NCI-H510A treated with DMSO at 0.1 percent for 48 hours (cell line): ENCODE data around the gene HACD1.

Experiments
- DNase-seq: peaks from one replicate; lab custom pipeline; 2025; lab: John Stamatoyannopoulos, UW

HACD1 gene

DNA sequence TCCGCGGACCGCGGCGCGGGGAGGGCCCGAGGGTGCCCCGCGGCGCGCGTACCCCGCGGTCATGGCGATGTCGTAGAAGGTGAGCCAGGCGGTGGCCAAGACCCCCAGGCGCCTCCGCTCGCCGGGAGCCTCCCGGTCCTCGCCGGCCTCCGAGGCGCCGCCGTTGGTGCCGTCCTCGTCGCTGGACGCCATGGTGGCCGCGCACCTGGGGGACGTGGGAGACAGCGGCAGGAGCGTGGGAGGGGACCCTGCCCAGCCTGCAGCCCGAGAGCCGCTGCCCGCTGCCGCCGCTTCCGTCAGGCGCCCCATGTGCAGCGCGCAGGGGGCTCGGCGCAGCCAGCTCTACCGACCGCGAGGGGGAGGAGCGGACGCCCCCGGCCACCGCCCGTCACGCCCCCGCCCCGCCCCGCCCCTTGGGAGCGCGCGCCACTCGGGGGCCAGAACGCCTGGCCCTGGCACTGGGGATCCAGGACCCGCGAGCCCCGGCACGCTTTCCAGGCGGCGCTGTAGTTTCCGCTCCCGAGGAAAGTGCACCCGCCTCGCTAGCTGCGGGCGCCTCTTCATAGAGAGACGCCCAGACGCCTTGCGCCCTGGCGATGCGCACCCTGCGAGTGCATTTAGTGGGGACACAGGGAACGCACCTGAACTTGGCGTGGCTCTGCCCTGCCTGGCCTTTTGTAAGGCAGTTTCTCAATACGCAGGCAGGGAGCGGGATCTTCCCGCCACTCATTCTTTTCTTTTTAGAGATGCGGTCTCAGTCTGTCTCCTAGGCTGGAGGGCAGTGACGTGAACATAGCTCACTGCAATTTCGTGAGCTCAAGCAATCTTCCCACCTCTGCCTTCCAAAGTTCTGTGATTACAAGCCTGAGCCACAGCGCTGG, at the start of gene HACD1:
HACD1 (minus strand) TSS at position 344 of the 881 bp plus-strand sequence; CDS start at position 309, 35 bp downstream.
- DNase-seq, result peak; percentile 37

GRCh38 chr10:17665747-17666146, 48.6 kb upstream of the HACD1 start:
- no peak for DNase-seq

GRCh38 chr10:17663450-17663849, 46.3 kb upstream of the HACD1 start:
- DNase-seq, result no peak

DNA sequence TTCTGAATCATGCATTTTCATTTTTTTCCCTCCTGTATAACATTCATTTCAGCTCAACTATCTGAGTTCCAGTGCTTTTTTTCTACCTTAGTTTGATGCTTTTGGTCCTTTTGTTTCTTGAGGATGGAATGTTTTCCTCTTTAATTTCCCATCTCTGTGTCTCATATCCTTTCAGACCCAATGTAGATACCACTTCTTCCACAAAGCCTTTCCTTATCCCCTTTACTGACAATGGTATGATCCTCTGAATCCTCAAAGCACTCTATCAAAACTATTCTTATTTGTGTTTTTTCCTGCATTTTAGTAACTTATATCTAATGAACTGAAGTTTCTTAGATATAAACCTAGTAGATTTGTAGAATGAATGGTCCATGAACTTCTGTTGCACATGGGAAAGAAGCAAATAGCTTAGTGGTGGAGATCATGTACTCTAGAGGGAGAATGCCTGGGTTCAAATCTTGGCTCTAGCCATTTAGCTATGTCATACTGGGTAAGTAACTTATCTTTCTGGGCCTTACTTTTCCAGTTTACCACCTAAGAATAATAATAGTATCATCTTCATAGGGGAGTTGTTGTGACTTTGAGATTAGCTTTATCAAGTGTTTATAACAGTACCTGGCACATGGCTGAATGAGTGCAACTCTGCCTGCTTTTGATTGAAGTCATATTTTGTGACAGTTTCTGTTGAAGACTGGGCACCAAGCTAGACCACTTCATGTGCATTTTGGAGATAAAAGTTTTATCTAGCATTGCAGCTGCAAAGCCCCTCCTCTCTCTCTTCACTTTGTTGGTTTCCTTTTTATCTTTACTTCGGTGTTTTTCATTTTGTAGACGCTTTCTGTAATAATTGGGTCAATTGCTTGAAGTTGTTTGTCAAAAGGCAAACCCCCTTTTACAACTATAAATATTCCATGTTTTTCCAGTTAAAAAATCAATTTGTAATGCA, 45.3 kb upstream of the HACD1 start:
- DNase-seq, result no peak

DNA sequence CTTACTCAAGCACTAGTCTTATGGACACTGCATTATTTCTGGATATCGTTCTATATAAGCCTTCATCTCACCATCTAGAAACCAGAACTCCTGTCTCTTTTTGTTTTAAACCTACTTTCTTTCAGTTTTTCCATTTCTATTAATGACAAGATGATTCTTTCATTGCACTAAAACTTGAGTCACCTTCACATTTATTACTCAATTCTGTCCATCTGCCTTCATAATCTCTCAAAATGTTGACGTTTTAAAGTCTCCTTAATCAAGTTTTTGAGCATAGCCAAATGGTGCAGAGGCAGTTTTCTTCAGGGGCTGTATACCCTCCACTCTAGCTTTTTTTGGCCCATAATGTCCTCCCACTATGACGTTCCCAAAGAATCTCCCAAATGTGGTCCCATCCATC, 44.3 kb upstream of the HACD1 start:
- DNase-seq, result no peak

- DNase-seq, result no peak
These were observed 43.7 kb upstream of the HACD1 start for GRCh38 chr10:17660921-17661320.

DNA sequence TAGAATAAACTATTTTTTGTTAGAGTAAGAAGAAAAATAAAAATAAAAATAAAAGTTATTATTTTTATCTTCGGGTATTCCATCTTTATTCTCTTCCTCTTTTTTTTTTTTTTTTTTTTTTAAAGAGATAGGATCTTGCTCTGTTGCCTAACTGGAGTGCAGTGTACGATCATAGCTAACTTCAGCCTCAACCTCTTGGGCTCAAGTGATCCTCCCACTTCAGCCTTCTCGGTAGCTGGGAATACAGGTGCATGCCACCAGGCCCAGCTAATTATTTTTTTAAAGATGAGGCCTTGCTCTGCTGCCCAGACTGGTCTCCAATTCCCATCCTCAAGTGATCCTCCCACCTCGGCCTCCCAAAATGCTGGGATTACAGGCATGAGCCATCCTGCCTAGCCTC, 42.2 kb upstream of the HACD1 start:
- no peak for DNase-seq

DNA sequence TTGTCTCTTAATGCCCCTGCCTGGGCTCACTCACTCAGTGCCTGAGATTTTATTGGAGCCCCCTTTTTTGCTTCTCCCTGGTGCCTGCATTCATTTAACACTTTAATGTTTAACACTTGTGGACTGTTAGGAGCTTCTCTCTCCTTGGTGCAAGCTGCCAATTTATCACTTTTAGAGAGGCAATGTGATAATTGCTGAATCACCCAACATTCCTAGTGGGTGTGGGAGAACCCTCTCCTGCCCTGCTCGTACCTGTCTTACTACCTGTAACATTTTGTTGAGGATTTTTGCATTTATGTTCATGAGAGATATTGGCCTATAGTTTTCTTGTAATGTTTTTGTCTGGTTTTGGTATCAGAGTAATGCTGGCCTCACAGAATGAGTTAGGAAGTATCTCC, 39.9 kb upstream of the HACD1 start:
- no peak for DNase-seq

DNA sequence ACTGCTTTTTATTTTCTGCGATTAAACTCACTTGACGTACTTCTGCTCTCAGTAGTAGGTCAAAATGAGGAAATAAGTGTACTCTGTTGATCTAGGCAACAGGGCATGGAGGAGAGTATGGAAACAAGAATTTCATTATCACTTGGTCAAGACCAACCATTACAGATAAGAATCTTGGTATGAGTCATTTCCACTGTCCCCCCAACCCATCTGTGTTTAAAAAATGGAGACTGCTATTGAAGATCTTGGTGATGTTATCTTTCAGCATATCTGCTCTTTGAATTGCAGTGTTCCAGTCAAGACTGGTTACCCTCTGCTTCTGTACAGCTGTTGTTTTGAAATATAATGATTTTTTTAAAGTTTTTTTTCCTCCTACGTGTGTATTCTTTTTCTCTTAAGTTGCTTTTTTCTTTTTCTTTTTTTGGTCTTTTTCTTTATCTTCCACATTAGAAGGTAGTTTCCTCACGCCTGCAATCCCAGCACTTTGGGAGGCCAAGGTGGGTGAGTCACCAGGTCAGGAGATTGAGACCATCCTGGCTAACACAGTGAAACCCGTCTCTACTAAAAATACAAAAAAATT, 38.5 kb upstream of the HACD1 start:
- DNase-seq, result no peak

DNA sequence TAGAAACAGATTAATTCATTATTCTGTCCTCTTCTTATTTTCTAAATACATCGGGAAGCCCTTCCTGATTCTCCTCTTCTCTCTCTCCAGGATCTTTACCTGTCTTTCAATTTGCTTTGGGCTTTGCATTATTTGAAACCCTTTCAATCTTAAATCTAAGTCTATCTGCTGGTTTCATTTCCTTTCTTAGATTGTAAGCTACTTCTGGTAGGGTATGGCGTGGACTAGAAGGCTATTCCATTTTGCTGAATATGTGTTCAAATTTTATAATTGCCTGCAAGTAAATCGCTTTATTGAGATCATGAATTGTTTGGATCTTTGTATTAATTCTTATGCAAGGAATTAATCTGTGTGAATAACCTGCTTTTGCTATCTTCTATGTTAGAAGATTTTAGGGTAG, 37.8 kb upstream of the HACD1 start:
- no peak for DNase-seq

GRCh38 chr10:17652585-17652984, 35.4 kb upstream of the HACD1 start:
- no peak for DNase-seq

DNA sequence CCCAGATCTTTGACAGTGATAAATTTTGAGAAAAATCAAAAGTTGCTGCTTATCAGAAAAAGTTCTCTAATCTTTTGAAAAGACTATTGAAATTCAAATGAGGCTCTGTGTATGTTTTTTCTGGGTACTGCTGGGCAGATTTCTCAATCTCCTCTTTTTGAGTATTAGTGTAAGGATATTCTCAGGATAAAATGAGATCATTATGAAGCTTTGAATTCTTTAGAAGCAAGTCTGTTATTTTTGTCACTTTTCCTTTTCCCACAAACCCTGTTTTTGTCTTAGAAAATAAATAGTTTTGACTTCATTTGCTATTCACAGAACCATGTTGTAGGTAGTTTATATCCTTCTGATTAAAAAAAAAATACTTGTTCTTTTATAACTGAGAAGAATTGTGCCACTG, 34.7 kb upstream of the HACD1 start:
- DNase-seq, result no peak

- DNase-seq, result no peak
These were observed 33.2 kb upstream of the HACD1 start for GRCh38 chr10:17650416-17650815.

DNA sequence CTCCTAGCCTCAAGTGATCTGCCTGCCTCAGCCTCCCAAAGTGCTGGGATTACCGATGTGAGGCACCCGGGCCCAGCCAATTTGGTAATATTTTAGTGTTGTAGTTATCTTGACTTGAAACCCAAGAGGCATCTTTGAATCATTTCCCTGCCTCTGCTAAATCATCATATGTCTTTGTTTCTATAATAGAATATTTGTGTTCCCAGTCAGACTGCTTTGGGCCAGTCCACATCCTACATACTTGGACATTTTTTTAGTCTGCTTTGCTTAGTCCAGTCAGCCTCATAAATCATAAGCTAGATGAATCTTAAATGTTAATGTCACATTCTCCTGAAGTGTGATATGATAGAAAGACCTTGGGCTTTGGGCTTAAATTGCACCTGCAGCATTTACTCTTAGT, 32.7 kb upstream of the HACD1 start:
- no peak for DNase-seq

GRCh38 chr10:17649052-17649451, 31.9 kb upstream of the HACD1 start:
- no peak for DNase-seq

GRCh38 chr10:17648243-17649035, 31.3 kb upstream of the HACD1 start:
- DNase-seq, result no peak

DNA sequence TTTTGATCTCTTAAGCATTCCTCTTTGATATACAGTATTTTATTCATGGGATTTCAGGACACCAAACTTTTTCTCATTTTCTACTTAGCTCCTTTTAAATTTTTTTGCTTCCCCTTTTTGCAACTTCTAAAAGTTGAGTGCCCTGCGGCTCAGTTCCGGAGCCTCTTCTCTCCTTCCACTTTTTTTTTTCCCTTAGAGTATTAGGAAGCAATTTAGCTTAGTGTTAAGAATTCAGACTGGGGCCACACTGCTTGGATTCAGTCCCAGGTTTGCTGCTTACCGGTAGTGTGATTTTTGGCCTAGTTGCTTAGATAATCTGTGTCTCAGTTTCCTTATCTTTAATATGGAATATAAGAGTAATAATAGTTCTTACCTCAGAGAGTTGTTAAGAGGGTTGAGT, 30.2 kb upstream of the HACD1 start:
- no peak for DNase-seq

GRCh38 chr10:17645621-17646345, 28.6 kb upstream of the HACD1 start:
- no peak for DNase-seq

GRCh38 chr10:17644485-17644943, 27.3 kb upstream of the HACD1 start:
- no peak for DNase-seq

DNA sequence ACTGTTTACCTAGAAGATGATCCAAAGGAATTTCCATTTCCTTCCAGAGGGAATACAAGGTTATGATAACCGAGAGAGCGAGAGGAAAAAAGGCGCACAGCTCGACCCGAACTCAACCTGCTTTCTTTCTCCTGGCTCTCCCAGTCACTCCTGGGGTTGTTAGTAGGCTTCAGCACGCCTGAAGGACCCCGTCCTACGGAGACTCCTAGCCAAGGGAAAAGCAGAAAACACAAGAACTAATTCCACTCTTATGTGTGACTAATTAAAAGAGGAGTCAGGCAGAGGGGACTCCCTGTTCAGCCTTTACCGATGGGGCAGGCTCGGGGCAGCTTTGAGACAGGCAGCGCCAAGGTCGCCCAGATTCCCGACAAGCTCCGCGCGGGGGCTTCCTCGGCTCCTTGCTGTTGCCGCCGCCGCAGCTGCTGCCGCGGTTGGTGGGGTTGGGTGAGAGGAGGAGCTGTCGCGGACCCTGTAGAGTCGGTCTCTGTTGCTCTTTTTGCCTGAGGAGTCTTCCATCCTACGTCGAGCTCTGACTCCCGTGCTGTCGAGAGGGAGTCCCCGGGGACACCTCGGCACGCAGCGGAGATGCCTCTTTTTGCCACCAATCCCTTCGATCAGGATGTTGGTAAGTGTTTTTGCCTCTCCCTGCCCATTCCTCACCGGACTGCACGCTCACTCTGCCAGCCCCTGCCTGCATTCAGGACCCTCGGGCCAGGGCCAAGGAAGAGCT, 26.7 kb upstream of the HACD1 start, which contains the start of gene STAM:
STAM (plus strand) TSS at position 397 of the 730 bp plus-strand sequence; CDS start at position 586, 189 bp downstream.
- DNase-seq, result peak; percentile 80
